ENCODE measurements around the gene PPP1R1B.

PPP1R1B gene

DNA sequence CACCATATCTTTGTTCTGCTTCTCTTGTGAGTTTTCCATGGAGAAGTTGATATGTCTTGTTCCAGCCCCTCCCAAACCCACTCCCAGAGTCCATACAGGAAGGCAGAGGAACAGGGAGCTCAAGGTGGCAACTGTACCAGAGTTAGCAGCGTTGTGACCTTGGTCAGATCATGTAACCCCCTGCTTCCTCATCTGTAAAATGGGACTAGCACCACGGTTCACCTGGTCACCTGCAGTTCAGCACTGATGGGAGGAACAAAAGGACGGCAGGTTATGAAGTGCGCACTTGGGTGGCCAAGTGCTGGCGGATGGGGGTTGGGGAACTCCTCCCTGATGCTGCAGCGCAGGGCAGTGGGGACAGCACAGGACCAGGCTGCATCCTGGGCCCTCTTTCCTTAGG lies 11.3 kb upstream of the PPP1R1B start:
- DNase-seq (ENCODE audit: low spot score), result no peak

- DNase-seq (ENCODE audit: low spot score), result no peak
These were observed 9.7 kb upstream of the PPP1R1B start for GRCh38 chr17:39617100-39617445.

- peak; percentile 77 for DNase-seq (ENCODE audit: low spot score)
These were observed 9.1 kb upstream of the PPP1R1B start for GRCh38 chr17:39617446-39618245.

- peak; percentile 54 for DNase-seq (ENCODE audit: low spot score)
These were observed 8.4 kb upstream of the PPP1R1B start for GRCh38 chr17:39618246-39618913.

GRCh38 chr17:39618956-39619785 lies 7.6 kb upstream of the PPP1R1B start:
- DNase-seq (ENCODE audit: low spot score), result no peak

GRCh38 chr17:39619786-39620101 lies 7.0 kb upstream of the PPP1R1B start:
- DNase-seq (ENCODE audit: low spot score), result no peak

- DNase-seq (ENCODE audit: low spot score), result peak; percentile 91
These were observed 5.0 kb upstream of the PPP1R1B start for GRCh38 chr17:39621523-39622379.

DNA sequence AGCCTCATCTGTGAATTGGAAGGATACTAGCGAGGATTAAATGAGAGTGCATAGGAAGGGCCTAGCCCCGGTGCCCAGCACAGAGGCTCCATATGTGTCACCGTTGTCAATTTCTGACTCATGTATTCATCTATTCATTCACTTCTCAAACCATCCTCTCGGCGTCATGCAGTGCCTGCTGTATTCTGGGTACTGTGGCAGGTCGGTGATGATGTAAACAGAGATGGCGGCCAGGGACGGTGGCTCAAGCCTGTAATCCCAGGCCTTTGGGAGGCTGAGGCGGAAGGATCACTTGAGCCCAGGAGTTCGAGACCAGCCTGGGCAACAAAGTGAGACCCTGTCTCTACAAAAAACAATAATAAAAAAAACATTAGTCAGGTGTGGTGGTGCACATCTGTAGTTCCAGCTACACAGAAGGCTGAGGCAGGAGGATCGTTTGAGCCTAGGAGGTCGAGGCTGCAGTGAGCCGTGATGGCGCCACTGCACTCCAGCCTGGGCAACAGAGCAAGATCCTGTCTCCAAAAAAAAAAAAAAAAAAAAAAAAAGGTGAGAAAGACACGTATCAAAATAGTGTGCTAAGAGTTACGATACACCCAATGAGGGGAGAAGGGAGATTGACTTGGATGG lies 4.3 kb upstream of the PPP1R1B start:
- no peak for DNase-seq (ENCODE audit: low spot score)

- DNase-seq (ENCODE audit: low spot score), result peak; percentile 86
These were observed 3.3 kb upstream of the PPP1R1B start for GRCh38 chr17:39623356-39623950.

DNA sequence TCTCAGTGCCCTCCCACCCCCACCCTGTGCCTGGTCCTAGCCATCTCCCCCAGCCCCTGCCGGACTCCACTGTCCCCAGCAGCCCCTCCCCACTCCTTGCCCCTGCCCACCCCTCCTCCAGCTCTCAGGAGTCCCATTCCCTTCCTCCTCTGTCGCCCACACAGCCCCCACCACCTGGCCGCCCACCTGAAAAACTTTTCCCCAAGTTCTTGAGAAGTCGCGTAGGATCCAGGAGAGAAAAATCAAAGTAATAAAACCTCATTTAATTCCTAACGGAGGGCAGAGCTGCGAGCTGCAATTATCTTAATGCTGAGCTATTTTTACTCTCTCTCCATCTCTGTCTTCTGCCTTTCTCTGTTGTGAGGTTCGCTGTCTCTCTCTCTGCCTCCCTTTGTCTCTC lies 2.4 kb upstream of the PPP1R1B start:
- no peak for DNase-seq (ENCODE audit: low spot score)

- DNase-seq (ENCODE audit: low spot score), result no peak
These were observed 1.5 kb upstream of the PPP1R1B start for GRCh38 chr17:39625198-39625785.

DNA sequence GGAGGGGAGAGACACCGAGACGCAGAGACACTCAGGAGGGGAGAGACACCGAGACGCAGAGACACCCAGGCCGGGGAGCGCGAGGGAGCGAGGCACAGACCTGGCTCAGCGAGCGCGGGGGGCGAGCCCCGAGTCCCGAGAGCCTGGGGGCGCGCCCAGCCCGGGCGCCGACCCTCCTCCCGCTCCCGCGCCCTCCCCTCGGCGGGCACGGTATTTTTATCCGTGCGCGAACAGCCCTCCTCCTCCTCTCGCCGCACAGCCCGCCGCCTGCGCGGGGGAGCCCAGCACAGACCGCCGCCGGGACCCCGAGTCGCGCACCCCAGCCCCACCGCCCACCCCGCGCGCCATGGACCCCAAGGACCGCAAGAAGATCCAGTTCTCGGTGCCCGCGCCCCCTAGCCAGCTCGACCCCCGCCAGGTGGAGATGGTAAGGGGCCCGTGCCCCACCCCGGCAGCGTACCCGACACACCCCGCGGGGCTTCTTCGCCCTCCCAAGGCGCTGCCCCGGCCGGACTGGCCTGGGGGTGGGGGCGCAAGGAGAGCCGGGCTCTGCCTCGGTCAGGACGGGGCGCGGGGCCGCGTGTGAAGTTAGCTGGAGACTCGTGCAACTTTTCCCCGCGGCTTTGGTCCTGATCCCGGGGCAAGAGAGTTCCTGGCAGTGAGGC lies 427 bp downstream of the PPP1R1B start:
- DNase-seq (ENCODE audit: low spot score), result no peak

DNA sequence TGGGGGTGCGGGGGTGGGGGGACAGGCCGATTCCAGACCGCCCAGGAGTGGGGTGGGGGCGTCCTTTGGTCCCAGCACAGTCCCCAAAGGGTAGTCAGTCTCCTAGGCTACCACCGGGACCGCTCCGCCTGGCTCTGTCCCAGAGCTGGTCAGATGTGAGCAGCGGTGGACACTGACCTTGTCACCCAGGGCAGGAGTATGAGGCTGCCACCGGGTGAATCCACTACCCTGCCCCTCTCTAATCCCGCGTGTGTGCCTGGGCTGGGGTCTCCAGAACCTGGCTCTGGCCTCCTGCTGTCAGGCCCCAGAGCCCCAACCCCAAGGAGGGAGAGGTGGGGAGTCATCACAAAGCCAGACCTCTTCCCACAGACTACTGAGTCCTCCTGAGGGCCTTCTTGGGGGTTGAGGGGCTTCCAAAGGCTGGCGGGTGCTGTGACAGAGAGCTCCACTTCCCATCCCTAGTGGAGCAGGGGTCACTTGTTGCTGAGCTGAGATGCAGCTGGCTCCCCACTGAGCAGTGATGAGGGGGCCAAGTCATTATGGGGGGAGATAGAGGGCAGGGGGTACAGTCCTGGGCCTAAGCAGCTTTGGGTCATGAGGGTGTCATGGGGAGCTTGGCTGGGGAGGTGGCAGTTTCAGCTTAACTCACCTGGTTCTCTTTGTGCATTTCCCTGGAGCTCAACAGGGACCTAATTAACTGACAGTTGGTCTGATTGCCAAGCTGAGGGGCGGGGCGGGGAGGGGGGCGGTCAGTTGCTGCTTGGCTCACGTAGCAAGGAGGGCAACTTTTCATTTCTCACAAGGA lies 1.2 kb downstream of the PPP1R1B start:
- DNase-seq (ENCODE audit: low spot score), result no peak

DNA sequence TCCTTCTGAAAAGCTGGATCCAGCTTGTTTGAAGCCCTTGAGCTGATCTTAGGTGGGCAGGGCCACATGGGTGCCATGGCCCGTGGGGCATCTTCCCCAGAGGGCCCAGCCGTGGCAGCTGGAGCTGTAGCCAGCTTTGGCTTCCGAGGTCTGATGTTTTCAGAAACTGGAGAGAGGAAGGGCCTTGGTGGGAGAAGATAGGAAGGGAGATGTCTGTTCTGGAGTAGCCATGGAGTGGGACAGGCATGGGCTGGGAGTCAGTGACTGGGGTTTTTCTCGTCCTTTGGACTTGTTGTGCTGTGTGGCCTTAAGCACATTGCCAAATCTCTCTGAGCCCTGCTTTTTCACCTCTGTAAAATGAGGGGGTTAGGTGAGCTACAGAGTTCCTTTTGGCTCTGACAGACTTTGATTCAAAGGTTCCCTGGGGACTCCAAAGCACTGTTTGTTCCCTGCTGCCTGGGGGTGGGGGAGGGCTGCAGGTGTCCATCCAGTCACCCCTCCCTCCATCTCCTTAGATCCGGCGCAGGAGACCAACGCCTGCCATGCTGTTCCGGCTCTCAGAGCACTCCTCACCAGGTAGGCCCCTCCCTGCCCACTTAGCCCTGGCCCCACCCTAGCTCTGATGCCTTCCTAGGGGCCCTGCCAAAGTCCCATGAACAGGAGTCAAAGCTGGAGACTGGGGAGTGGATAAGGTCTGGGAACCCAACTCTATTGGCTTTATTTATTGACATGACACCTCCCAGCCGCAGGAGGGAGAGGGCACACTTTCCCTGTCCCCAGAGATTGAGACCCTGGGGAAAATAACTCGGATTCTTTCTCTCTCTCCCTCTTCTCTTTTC lies 2.1 kb downstream of the PPP1R1B start:
- DNase-seq (ENCODE audit: low spot score), result no peak

- no peak for DNase-seq (ENCODE audit: low spot score)
These were observed 2.7 kb downstream of the PPP1R1B start for GRCh38 chr17:39629494-39629880.

GRCh38 chr17:39629898-39630297 lies 3.1 kb downstream of the PPP1R1B start:
- no peak for DNase-seq (ENCODE audit: low spot score)

- no peak for DNase-seq (ENCODE audit: low spot score)
These were observed 4.7 kb downstream of the PPP1R1B start for GRCh38 chr17:39631403-39631802.

DNA sequence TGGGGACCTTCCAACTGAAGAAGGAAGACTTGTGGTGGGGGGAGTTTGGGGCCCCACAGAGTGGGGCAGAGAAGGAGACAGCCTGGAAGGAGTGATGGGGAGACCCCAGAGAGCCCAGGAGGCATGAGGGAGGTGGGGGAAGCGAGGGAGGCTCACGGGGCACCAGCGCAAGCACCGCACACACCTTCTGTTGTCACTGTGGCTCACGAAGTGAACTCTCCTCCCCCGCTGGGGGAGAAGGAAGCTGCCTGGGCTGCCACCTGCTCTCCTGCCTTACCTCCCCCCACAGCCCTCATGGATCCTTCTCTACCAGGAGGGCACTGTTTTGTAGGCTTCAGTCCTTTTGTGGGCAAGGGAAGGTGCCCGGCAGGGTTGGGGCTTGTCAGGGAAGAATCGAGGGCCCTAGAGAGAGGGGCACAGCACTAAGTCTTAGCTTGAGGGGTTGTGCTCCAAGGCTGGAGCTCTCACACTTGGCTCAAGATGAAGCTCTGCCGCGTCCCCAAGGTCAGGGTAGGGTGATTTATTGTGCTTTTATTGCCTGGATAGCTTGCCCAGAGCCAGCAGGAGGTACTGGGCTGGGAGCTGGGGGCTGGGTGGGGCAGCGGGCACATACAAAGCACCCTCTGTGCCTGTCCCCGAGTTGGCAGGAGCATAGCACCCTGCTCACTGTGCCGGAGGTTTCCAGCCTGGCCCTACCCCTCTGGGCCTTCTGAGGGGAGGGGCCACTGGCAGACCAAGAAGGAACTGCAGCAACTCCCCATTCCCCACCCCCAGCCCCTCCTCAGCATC lies 5.6 kb downstream of the PPP1R1B start:
- no peak for DNase-seq (ENCODE audit: low spot score)
